Body of pancreas (tissue), 4 donors: ENCODE measurements around the gene COL9A3.

ENCODE experiments used
- CTCF ChIP-seq, 7 experiments: fragments of 450-650 bp in 4 of 7; fragments of 200-600 bp in 3 of 7; sonication (generic) in 3 of 7; IDR thresholded peaks; one replicate each; pipeline ENCODE4 v1.5.1; 2016 to 2019; ENCODE audit warnings: antibody characterized with exemption in 7 of 7
- POLR2A ChIP-seq, 3 donors: fragments of 450-650 bp; IDR thresholded peaks; one replicate each; pipeline ENCODE4 v1.6.1; 2016; ENCODE audit warnings: antibody characterized with exemption in 3 of 3, mild to moderate bottlenecking in 2 of 3

DNA sequence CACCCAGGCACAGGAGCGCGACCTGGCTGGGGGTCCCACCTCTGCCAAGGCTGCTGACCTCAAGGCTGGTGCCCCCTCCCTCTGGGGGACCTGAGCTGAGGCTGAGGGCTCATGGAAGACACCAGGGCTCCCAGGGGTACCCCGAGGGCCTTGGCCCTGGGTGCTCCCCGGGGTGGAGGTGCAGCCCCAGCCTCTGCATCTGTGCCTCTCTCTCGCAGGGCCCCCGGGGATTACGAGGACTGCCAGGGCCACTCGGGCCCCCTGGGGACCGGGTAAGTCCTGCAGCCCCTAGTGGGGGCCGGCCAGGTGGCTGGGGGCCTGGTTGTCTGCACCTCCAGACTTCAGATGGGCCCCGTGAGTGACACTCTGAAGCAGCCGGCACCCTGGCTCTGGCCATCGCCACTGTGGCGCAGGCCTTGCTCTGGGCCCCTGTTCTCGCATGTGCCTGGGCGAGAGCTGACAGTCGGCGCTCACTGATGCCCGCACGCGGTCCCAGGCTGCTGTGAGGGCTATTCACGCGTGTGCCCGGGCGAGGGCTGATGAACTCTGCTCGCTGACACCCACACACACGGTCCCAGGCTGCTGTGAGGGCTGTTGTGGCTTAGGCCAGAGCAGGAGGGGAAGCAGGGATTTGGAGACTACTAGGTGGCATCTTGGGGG is 9.3 kb downstream of the COL9A3 start:
- TF ChIP-seq CTCF (IDR thresholded peaks at IDR 0.05) (no peak), POLR2A (IDR thresholded peaks at IDR 0.05) (no peak)
